Renal pelvis (tissue), 12 donors: ENCODE data around the gene HES6. TPM values are rescaled to one million over a fixed set of nuclear protein-coding genes. Genes with fewer than 3 reads are reported as not detected.

Experiments used
- DNase-seq: peaks from one replicate; pipeline ENCODE4 v3.0.0-alpha.2; 2013
- long read RNA-seq, 16 experiments: transcript quantifications; one replicate each; lab custom pipeline, GENCODE V29; 2026
- polyA plus RNA-seq, 3 donors: library from polyadenylated mRNA; unstranded; fragments of 120-200 nt; gene quantifications; one replicate each; pipeline ENCODE4 v1.2.1, GENCODE V29; 2013; ENCODE audit not compliant: insufficient read length in 3 of 3

Gene HES6, protein sequence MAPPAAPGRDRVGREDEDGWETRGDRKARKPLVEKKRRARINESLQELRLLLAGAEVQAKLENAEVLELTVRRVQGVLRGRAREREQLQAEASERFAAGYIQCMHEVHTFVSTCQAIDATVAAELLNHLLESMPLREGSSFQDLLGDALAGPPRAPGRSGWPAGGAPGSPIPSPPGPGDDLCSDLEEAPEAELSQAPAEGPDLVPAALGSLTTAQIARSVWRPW
- 10 to 100 TPM in 1 of 3 donors, 1 to 10 TPM in 2; 8.5 to 10.4 (median 9.2) TPM for polyA plus RNA-seq
- long read RNA-seq, donor 1, transcript HES6-201 (4 exons, 1,454 nt), result major isoform, 5 of 6 reads
- long read RNA-seq, donor 1, partial matches to known transcripts, result 0 of 6 reads
- long read RNA-seq, donor 1, other reads (novel, unspliced or antisense), result 0 of 6 reads
- long read RNA-seq, donor 2, transcript HES6-201 (4 exons, 1,454 nt), result major isoform, 6 of 8 reads
- long read RNA-seq, donor 2, partial matches to known transcripts, result 0 of 8 reads
- long read RNA-seq, donor 2, other reads (novel, unspliced or antisense), result 0 of 8 reads
- long read RNA-seq, donor 3, transcript HES6-201 (4 exons, 1,454 nt), result major isoform, 7 of 7 reads
- long read RNA-seq, donor 3, partial matches to known transcripts, result 0 of 7 reads
- long read RNA-seq, donor 3, other reads (novel, unspliced or antisense), result 0 of 7 reads
- long read RNA-seq, donor 4, partial matches to known transcripts, result 0 of 4 reads
- long read RNA-seq, donor 4, other reads (novel, unspliced or antisense), result 0 of 4 reads
- long read RNA-seq, donor 5, partial matches to known transcripts, result 0 of 4 reads
- long read RNA-seq, donor 5, other reads (novel, unspliced or antisense), result 0 of 4 reads
- long read RNA-seq, donor 6, partial matches to known transcripts, result 0 of 6 reads
- long read RNA-seq, donor 6, other reads (novel, unspliced or antisense), result 0 of 6 reads
- long read RNA-seq, donor 7, transcript HES6-201 (4 exons, 1,454 nt), result major isoform, 5 of 6 reads
- long read RNA-seq, donor 7, partial matches to known transcripts, result 0 of 6 reads
- long read RNA-seq, donor 7, other reads (novel, unspliced or antisense), result 0 of 6 reads
- long read RNA-seq, donor 8, partial matches to known transcripts, result 0 of 2 reads
- long read RNA-seq, donor 8, other reads (novel, unspliced or antisense), result 0 of 2 reads
- long read RNA-seq, donor 9, transcript HES6-201 (4 exons, 1,454 nt), result major isoform, 5 of 6 reads
- long read RNA-seq, donor 9, partial matches to known transcripts, result 0 of 6 reads
- long read RNA-seq, donor 9, other reads (novel, unspliced or antisense), result 0 of 6 reads
- long read RNA-seq, donor 10, transcript HES6-201 (4 exons, 1,454 nt), result major isoform, 7 of 11 reads
- long read RNA-seq, donor 10, partial matches to known transcripts, result 0 of 11 reads
- long read RNA-seq, donor 10, other reads (novel, unspliced or antisense), result 0 of 11 reads
- long read RNA-seq, donor 11, transcript HES6-201 (4 exons, 1,454 nt), result major isoform, 5 of 6 reads
- long read RNA-seq, donor 11, partial matches to known transcripts, result 0 of 6 reads
- long read RNA-seq, donor 11, other reads (novel, unspliced or antisense), result 0 of 6 reads
- long read RNA-seq, donor 12, transcript HES6-201 (4 exons, 1,454 nt), result major isoform, 8 of 12 reads
- long read RNA-seq, donor 12, partial matches to known transcripts, result 0 of 12 reads
- long read RNA-seq, donor 12, other reads (novel, unspliced or antisense), result 0 of 12 reads
- long read RNA-seq, donor 13, partial matches to known transcripts, result 0 of 1 reads
- long read RNA-seq, donor 13, other reads (novel, unspliced or antisense), result 0 of 1 reads
- long read RNA-seq, donor 14, result 0 reads
- long read RNA-seq, donor 15, transcript HES6-201 (4 exons, 1,454 nt), result major isoform, 6 of 23 reads
- long read RNA-seq, donor 15, partial matches to known transcripts, result 14 of 23 reads
- long read RNA-seq, donor 15, other reads (novel, unspliced or antisense), result 0 of 23 reads
- long read RNA-seq, donor 16, partial matches to known transcripts, result 0 of 1 reads
- long read RNA-seq, donor 16, other reads (novel, unspliced or antisense), result 0 of 1 reads

DNA sequence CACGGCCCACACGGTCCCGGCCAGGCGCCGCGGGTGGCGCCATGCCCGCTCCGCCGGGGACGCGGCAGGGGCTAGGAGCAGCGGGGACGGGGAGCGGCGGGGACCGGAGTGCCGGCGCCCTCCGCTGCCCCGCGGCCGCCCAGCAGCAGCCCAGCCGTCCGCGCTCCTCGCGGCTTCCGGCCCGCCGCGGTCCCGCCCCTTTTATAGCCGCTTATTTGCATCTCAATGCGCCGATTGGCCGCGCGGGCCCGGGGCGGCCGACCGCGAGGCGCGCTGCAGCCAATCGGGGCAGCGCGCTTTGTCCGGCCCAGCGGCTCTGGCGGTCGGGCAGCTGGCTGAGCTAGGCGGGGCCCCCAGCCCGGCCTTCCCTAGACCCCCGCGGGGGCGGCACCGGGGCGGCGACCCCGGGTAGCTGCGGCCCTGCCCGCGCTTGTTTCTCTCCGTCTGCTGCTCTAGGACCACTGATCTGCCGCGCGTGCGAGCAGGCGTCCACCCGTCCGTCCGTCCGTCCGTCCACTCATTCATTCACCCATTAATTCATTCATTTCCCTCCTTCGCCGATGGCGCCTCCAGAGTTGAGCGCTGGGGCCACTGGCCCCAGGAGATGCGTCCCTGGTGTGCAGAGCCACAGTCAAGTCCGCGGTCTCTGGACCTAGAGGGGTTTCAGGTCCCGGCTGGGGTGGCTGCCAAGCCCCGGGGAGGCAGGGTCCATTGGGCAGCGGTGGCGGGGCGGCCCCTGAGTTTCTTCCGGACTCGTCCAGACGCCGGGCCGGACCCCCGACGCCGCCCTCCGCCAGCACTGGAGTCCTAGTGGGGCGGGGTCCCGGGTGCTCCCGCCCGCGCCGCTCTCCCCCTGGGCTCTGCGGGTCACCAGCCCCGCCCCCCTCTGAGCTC is at the start of gene HES6:
HES6 (minus strand) TSS at position 176 of the 894 bp plus-strand sequence; CDS start at position 43, 133 bp downstream.
- DNase-seq, result peak; percentile 94

DNA sequence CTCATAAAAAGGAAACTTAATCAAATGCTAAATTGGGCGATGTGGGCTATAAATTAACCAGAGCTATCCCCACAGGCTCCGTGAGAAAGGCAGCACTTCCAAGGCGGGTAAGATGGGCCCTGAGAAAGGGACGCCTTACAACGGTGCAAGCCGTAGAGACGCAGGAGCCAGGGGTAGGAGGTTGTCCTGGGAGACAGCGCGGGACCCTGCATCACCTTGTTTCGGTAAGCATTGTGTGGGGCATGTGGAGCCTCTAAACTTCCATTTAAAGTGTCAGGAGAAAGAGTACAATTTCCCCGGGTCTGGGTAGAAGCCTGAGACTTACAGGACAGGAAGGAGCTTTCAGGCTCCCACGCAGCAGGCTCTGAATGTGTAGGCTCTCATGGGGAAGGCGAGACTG is 49.7 kb upstream of the HES6 start:
- DNase-seq, result no peak

DNA sequence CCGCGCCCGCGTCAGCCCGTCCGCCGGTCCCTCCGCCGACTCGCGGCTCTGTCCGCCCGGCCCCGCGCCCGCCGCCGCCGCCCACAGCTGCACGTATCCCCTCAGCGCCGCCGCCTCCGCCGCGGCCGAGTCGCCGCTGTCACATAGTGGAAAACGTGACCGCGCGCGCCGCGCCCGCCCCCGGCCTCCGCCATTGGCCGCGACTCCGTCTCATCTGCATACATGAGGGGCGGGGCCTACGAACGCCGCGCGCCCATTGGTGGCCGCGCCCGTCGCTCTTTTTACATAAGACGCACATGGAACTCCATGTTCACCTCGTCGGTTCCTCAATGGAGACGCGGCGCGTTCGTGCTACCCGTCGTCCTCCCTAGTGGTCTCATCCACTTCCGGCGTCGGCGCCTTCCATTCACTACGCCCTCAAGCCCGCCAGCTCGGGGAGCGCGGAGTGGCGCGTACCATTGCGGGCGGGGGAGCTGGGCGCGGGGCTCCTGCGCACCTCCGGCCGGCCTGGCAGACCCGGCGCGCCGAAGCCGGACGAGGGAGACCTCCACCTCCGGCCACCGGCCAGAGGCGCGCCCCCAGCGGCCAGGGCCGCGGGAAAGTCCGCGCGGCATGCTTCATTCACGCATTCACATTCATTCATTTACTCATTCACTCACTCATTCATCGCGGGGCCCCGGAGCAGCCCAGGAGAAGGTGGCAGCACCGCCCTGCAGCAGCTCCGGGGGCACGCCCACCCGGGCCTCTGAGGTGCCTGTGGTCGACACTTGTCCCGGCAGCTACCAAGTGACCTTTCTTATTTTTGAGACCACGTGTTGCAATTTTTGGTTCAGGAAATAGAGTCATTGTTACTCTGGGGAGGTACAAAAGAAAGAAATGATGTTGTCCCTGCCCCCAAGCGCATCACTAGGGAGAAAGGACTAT is 49.1 kb upstream of the HES6 start:
- DNase-seq, result peak; percentile 99

DNA sequence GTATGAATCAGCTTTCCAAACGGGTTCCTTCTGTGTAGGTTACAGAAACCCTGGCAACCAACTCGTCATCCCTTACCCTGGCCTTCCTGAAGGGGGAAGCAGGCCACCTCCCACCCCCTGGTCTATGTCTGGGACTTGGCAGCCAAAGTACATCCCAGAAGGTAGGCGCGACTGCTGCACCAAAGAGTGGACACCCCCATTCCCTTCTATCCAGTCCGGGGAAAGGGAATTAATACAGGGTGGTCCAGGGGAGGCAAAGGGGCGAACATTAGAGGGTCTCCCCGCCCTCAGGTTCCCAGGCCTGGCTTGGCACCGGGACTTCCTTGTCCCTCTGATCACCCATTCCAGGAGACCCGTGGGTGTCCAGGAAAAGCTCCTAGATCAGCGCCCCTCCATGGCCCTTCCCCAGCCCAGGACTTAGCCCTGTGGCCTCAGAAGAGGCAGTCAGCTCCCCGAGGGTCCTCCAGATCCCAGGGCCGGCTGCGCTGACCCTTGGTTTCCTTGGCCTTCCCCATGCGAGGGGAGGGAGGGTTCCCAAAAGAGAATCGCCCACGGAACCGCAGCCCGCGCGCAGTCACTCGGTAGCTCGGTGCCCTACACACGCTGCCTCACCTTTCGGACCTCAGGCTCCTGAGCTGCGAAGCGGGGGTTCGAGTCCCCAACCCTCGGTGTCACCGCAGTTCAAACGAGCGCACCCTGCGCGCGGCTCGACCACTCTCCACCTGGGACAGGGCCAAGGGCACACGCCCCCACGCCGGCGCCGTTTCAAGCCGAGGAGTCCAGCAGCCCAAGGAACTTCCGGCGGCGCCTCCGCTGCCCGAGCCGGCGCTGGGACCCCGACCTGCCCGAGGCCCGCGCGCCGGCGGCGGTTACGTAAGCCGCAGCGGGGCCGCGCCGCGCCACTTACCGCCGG is 48.2 kb upstream of the HES6 start, which contains the start of gene PER2:
PER2 (minus strand) TSS at position 874 of the 913 bp plus-strand sequence. CDS start 10,674 bp downstream, outside the sequence.
- peak; percentile 82 for DNase-seq

DNA sequence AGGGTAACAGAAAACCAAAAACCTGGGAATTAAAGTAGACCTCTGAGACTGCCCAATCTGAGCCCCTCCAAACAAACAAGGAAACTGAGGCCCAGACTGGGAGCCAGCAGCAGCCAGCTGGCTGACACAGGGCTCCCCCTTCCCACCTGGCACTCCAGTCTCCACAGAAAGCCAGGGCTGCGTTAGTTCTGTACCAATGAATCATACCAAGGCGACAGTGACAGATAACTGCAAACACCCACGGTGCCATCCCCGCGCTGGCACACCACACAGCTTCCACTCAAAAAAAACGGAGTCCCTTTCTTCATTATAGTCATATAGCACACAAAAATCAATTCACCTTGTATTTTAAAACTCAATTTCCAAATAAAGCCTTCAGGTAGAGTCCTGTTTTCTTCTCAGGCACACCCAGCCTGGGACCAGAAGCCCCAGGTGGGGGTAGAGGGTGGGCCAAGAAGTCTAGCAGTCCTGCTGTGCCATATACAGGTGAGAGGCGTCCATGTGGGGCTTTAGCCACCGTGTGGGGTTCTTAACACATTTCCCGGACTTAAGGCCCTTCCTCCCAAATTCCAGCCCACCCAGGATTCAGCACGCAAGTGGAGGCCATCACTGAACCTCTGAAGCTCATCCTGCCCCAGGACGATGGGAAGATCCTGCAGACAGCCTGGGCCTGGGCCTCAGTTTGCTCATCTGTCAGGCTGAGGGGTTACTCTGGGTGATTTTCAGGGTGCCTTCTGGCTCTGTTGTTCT is 47.3 kb upstream of the HES6 start:
- no peak for DNase-seq

DNA sequence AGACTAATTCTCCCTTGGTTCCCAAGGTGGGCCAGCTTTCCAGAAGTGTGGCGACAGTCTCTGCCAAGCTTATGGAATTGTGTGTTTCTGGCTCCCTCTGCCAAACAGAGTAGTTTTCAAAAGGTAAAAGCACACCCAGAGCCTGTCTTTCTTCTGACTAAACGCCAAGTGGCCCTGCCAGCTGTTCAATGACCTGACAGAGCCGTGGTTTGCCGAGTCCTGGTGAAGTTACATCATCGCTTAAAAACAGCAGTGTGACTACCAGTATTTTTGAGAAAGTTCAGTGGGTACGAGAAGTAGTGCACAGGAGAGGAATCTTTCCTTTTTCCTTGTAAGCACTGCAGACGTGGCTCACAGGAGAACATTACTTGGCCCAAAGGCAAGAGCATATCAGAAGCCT is 46.7 kb upstream of the HES6 start:
- DNase-seq, result no peak

DNA sequence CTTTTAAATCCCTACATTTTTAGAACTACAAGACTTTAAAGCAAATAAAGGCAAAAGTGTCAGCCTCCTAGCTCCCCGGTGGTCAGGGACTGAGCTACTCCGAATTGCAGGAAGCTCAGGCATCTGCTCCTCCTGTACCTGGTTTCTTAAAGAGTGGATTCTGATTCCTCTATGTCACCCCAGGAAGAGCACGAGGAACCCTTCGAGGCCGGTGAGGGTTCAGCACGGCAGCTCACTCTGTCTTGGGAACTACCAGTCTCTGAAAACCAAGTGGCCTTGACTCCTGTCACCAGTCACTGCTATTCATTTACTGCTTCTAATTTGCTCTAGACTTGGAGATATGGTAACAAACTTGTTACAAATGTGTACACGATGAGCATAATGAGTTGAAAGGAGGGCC is 46.3 kb upstream of the HES6 start:
- no peak for DNase-seq

DNA sequence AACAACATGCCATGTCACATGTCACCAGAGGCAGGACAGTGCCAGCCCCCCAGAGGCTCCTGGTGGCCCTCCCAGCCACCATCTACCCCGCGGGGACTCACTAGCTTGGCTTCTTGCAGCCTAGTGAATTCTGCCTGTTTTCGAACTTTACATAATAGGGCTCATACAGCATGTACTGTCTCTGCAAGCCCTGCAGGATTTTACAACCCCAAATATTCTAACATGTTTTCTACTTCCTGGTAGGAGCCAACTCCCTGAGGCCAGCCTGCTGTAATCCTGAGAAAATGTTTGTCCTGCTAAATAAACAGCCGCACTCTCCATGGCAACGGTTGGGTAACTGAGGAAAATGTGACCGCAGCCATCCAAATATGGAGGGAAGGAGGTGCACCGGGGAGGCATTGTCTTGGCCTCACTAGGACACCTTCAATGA is 45.8 kb upstream of the HES6 start:
- peak; percentile 85 for DNase-seq

DNA sequence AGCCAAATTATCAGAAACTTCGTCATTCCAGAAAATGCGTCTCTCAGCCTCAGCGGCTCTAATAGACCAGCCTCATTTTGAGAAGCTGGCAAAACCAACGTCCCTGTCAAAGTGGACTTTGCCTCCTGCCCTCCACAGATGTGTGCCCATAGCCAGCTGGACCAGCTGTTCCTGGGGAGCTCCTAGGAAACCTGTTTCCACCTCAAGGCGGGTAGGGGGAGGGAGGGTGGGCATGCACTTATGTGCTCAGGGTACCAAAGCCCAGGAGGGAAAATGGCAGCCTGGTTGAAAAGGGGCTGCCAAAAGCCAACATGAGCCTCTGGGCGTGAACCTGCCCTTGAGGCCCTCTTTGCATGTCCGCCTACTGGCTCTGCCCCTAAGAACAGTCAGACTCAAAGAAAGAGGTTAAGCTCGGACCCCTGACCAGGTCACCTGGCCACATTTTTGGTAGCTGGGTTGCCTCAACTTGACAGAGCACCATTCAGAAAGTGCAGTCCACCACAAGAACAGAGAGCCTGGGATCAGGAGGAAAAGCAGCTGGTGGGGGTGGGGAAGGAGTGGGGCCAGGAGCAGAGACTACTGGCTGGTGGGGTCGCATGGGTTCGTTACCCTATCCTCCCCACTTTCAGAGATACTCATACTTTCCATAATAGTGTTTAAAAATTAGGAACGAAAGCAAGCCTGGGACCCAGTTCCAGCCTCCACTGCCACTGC is 45.1 kb upstream of the HES6 start:
- no peak for DNase-seq

DNA sequence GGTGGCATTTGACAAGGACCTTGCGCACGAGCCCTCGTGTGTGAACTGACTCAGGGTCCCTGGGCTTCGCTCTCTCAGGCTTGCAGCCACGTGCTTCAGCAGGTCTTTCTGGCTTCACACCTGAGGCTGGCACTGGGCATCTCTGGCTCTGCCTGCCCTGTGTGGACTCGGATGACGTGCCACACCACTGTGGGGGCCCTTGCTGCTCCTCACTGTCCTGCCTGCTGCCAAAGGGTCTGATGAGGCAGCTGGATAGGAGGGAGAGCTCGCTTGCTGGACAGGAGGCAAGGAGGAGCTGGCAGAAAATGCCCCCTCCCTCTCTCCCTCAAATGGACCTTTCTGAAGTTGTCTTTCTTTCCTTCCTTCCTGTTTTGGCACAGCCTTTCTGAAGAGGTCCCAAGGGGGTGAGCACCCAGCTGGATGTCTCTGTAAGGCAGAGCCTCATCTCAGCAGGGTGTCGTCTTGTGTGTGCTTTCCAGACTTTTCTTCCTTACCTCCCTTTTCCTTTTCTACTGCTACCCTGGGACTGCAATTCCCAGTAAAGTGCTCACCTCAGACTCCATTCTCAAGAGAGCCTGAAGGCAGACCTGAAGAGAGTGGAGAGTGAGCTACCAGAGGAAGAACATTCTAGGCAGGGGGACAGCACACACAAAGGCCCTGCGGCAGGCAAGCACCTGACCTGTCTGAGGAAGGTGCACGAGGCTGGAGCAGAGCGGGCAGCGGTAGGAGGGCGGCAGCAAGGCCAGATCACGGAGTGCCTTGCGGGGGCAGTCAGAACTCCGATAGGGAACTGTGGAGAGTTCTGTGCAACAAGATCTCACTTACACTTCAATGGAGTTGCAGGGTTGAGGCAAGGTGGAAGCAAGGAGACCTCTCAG is 43.3 kb upstream of the HES6 start:
- DNase-seq, result no peak

DNA sequence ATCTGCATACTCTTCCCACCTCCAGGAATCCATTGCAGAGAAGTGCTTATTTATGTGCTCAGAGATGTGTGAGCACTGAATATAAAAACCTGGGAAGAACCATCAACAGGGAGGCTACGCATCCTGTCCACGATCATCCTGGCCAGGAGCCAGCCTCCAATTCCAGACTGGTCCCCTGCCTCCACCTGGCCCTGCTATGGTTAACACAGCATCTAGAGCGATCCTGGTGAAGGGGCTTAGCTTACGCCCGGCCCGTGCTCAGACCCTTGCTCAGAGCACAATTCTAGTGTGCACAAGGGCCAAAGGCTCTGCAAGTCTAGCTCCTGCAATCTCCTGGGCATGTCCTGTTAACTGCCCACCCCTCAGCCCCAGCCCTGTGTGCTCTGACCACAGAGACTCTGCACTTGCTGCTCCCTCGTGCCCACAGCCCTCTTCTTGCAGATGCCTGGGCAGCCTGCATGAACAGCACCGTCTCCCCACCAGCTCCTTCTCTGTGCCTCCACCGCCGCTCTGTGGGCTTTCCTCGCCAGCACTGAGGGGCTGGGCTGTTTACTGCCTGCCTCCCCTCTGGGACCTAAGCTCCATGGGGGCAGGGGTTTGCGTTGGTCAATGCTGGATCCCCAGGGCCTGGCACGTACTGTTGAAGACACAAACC is 42.1 kb upstream of the HES6 start:
- no peak for DNase-seq

DNA sequence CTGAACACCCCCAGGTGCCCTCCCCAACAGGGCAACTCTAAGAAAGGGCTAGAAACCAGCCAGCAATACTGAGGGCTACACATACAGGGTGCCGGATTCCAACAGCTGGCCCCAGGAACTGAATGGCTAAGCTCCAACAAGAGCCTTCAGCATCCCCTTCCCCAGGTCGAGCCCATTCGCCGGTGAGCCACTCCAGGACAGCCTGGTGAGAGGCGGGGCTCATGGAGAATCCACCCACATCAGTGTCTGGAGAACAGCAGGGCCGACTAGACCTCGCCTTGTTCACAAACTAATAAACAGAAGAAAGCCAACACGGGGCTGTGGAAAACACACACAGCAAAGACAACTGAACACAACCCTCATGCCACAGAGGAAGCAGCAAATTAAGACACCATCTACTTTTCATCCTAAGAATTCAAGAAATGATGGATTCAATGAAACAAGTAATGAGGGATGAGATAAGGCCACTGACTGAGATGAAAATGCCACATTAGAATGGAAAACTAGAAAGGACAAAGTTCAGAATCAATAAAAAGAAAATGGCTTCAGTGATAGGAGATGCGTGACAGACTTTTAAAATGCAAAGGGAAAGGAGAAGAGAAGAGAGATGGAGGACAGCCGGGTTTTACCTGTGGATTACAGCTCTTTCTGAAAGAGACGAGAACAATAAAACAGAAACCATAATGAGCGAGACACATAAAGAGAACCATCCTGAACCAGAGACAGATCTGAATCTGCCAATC is 40.4 kb upstream of the HES6 start:
- no peak for DNase-seq

DNA sequence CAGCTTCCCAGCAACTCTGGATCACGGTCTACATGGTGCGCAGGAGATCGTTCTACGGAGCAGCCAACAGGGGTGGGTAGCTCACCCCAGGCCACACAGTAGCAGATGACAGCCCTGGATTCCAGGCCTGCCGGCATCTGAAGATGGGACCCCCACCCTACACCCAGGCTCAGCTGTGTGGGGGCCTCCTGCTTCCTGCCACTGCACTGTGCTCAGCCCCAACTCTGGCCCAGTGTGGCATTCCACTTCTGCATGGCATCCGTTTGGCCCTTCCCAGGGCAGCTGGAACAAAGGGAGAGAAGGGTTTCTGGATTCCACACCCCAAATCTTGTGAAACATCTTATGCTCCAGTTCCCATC is 39.5 kb upstream of the HES6 start:
- DNase-seq, result no peak
